Karpas-422 (cell line): ENCODE data around the gene WNT3A. TPM values are rescaled to one million over a fixed set of nuclear protein-coding genes. Genes with fewer than 3 reads are reported as not detected.

Experiments
- DNase-seq: peaks from one replicate; pipeline ENCODE4 v3.0.0-alpha.2; 2015
- H2AFZ ChIP-seq: fragments of 200-600 bp; sonication (generic); 2 replicates; pipeline ENCODE4 v1.6.1; 2014; ENCODE audit warnings: antibody characterized with exemption, low read length, mixed read lengths
- H3K27ac ChIP-seq: fragments of 200-600 bp; sonication (generic); 2 replicates; pipeline ENCODE4 v1.5.1; 2014; ENCODE audit warnings: mild to moderate bottlenecking, low read length, moderate library complexity
- H3K27me3 ChIP-seq: fragments of 200-600 bp; sonication (generic); 2 replicates; pipeline ENCODE4 v1.6.1; 2014; ENCODE audit warnings: low read length, mixed read lengths
- H3K36me3 ChIP-seq: fragments of 200-600 bp; sonication (generic); 2 replicates; pipeline ENCODE4 v1.6.1; 2014; ENCODE audit warnings: low read length, mixed read lengths; ENCODE audit not compliant: insufficient read depth
- H3K4me1 ChIP-seq: fragments of 200-600 bp; sonication (generic); 2 replicates; pipeline ENCODE4 v1.6.1; 2014; ENCODE audit warnings: mild to moderate bottlenecking, low read length, mixed read lengths
- H3K4me2 ChIP-seq: fragments of 200-600 bp; sonication (generic); 2 replicates; pipeline ENCODE4 v1.6.1; 2014; ENCODE audit warnings: low read length, low read depth, mild to moderate bottlenecking; ENCODE audit not compliant: poor library complexity, severe bottlenecking
- H3K4me3 ChIP-seq: fragments of 200-600 bp; sonication (generic); 2 replicates; pipeline ENCODE4 v1.5.1; 2014; ENCODE audit warnings: mild to moderate bottlenecking, antibody characterized with exemption, low read length, mixed read lengths
- H3K79me2 ChIP-seq: fragments of 200-600 bp; sonication (generic); 2 replicates; pipeline ENCODE4 v1.6.1; 2014; ENCODE audit warnings: mild to moderate bottlenecking, low read length, mixed read lengths
- H3K9ac ChIP-seq: fragments of 200-600 bp; sonication (generic); 2 replicates; pipeline ENCODE4 v1.6.0; 2014; ENCODE audit warnings: low read length
- H3K9me2 ChIP-seq: fragments of 200-600 bp; sonication (generic), shearing (Covaris generic); replicated peaks from 2 replicates; pipeline ENCODE4 v1.6.0; 2014; ENCODE audit warnings: mild to moderate bottlenecking, low read length, moderate library complexity; ENCODE audit not compliant: insufficient read depth
- H3K9me3 ChIP-seq: fragments of 300-700, 200-600 bp; sonication (generic); 2 replicates; pipeline ENCODE4 v1.6.1; 2014; ENCODE audit warnings: low read length, mixed read lengths
- H4K20me1 ChIP-seq: fragments of 200-600 bp; sonication (generic); 2 replicates; pipeline ENCODE4 v1.6.1; 2014; ENCODE audit warnings: mild to moderate bottlenecking, antibody characterized with exemption, low read length, low read depth; ENCODE audit not compliant: insufficient read depth
- total RNA-seq: library from RNA; depleted of rRNA; stranded (reverse); fragments of >200 nt; shearing (Covaris generic); gene quantifications from 2 replicates; pipeline ENCODE4 v1.2.3, GENCODE V29; 2014; ENCODE audit warnings: low replicate concordance

Gene WNT3A
- total RNA-seq, 1 experiment from 2014 or later: not detected

DNA sequence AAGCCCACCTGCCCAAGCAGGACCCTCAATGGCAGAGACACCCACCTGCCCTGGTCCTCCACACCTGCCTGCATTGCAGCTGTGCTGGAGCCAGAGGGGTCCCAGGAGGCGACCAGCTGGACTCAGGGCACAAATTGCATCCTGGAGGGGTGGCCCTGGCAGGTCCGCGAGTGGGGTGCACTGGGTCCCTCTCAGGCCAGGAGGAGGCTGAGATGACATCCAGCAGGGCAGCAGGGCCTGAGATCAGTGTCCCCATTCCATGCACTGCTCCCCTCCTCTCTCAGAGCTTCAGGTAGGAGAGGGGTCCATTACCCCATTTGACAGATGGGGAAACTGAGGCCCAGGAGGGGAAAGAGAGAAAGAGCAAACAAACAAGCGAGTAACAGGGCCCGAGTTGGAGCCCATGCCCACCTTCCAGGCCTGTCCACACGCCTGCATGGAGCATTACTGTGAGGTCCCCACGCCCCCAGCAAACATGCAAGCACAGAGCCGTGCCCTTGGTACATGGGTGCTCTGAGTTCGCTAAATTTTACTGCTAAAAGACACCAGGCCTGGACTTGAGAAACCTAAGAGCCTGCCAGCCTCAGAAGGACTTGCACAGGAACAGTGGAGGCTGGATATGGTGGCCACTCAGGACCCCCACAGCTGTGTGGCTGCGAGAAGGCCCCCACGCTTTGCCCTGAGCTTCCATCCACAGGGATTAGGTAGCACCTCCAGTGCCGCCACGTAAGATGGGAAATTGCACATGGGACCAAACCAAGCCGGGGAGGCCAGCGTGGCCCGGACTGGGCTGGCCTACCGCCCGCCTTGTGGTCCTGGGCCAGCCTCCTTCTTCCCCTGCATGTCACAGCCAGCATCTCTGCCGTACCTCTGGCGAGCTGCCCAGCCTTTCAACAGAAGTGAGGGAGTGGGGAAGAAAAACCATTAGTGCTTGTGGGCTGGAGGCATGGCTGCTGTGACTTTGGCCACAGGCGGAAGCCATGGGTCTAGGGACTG lies 7.4 kb downstream of the WNT3A start:
- H2AFZ ChIP-seq: no peak overlapping the region
- H3K9me3 ChIP-seq: no peaks in the 10 kb centered on the region
- no peak overlapping the region for H3K4me2 ChIP-seq
- H3K79me2 ChIP-seq: no peaks in the 10 kb centered on the region
- H3K9ac ChIP-seq: no peak overlapping the region
- peaks cover 16% of the 10 kb centered on the region for H3K4me1 ChIP-seq
- H4K20me1 ChIP-seq: no peaks in the 10 kb centered on the region
- H3K36me3 ChIP-seq: no peaks in the 10 kb centered on the region
- no peaks in the 10 kb centered on the region; the same call in 1 of the 2 replicates for H3K27me3 ChIP-seq
- no peaks in the 10 kb centered on the region for H3K9me2 ChIP-seq
- DNase-seq: no peak
- H3K4me3 ChIP-seq: no peak overlapping the region
- no peak overlapping the region for H3K27ac ChIP-seq

DNA sequence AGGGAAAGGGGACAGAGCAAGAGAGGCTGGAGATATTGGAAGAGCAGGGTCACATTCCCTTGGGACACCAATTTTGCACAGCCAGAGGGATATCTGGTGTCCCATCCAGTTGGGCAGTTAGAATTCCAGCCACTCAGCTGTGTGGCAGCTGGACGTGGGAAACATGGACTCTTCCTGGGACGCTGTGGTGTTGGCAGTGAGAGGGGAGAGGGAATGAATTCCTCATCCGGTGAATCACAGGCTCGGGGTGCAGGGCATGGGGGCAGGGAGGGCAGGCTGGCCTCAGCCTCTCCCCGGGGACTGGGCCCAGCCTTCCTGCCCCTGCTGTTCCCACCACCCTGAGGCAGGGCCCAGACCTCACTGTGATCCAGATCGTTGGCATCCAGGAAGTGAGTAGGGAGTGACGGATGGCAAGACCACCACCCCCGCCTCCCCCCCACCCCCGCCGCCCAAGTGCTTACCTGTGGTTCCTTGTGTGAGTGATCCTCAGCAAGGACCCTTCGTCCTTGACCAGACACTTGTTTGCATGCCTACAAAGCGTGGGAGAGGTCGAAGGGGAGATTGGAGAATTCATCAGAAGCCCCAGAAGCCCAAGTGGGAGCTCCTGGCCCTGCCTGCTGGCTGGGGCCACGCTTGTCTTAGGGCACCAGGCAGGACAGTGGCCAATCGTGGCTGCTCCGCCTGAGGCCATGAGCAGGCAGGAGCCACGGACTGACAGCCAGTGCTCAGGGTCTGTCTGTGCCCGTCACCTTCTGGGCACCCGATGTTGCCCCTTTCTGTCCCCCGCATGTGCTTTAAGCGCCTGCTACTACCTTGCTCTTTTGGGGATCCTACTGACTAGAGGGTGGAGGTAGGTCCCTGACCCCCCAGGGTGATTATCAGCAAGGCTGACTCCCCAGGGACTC lies 8.7 kb downstream of the WNT3A start:
- H3K27me3 ChIP-seq: no peaks in the 10 kb centered on the region; the same call in 1 of the 2 replicates
- H3K4me1 ChIP-seq: peaks cover 4% of the 10 kb centered on the region
- H3K79me2 ChIP-seq: no peaks in the 10 kb centered on the region
- no peaks in the 10 kb centered on the region for H3K9me3 ChIP-seq
- no peak overlapping the region for H3K4me3 ChIP-seq
- H3K27ac ChIP-seq: no peak overlapping the region
- H2AFZ ChIP-seq: no peak overlapping the region
- H3K4me2 ChIP-seq: no peak overlapping the region
- no peaks in the 10 kb centered on the region for H3K9me2 ChIP-seq
- no peaks in the 10 kb centered on the region for H4K20me1 ChIP-seq
- H3K9ac ChIP-seq: no peak overlapping the region
- H3K36me3 ChIP-seq: no peaks in the 10 kb centered on the region
- no peak for DNase-seq

DNA sequence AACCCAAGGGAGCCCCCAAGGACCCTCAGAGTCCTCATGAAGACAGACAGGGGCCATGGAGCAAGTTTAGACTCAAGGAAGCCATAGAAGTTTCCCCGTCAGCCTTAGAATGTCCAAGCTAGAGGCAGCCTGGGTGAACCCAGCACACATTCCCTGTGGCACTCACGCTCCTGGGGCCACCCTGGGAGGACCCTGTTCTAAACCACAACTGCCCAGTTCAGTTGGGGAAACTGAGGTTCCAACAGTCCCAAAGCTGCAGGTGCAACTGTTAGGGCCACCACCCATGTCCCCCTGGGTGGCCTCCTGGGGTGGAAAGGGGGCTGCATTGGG lies 9.3 kb downstream of the WNT3A start:
- no peaks in the 10 kb centered on the region for H3K27me3 ChIP-seq
- no peak overlapping the region for H3K9ac ChIP-seq
- no peak overlapping the region for H3K27ac ChIP-seq
- peaks cover under 1% of the 10 kb centered on the region; the same call in 1 of the 2 replicates for H3K4me1 ChIP-seq
- H2AFZ ChIP-seq: no peak overlapping the region
- no peak overlapping the region for H3K4me2 ChIP-seq
- H3K9me2 ChIP-seq: no peaks in the 10 kb centered on the region
- H3K36me3 ChIP-seq: no peaks in the 10 kb centered on the region
- H4K20me1 ChIP-seq: no peaks in the 10 kb centered on the region
- H3K9me3 ChIP-seq: no peaks in the 10 kb centered on the region
- H3K79me2 ChIP-seq: no peaks in the 10 kb centered on the region
- no peak overlapping the region for H3K4me3 ChIP-seq
- DNase-seq: no peak

DNA sequence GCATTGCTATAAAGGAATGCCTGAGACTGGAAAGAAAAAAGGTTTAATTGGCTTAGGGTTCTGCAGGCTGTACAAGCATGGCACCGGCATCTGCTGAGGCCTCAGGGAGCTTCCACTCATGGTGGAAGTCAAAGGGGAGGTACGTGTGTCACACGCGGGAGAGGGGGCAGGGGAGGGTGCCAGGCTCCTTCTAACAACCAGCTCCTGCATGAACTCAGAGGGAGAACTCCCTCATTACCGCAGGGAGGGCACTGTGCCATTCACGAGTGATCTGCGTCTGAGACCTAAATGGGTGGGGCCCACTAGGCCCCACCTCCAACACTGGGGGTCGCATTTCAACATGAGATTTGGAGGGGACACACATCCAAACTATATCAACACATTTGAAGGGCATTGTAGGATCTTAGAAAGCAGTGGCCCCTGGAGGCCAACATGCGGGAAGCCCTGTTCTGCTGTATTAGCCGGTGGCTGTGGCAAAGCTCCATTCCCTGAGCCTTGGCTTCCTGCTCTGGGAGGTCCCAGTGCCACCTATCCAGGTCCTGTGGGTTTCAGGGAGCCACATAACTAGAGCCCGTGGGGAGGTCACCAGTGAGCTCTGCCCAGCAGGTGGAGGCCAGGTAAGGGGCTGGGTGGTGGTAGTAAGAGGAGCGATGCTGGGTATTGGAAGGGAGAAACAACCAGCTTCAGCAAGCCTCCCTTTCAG lies 10.0 kb downstream of the WNT3A start:
- Histone ChIP-seq H3K36me3 (no peaks in the 10 kb centered on the region), H3K9me2 (no peaks in the 10 kb centered on the region), H4K20me1 (no peaks in the 10 kb centered on the region), H3K9me3 (no peaks in the 10 kb centered on the region), H3K4me1 (peaks cover 5% of the 10 kb centered on the region; the same call in 1 of the 2 replicates), H3K4me2 (no peak overlapping the region), H3K9ac (no peak overlapping the region), H3K27me3 (no peaks in the 10 kb centered on the region), H3K79me2 (no peaks in the 10 kb centered on the region), H2AFZ (no peak overlapping the region), H3K27ac (no peak overlapping the region), H3K4me3 (no peak overlapping the region)
- DNase-seq: no peak

DNA sequence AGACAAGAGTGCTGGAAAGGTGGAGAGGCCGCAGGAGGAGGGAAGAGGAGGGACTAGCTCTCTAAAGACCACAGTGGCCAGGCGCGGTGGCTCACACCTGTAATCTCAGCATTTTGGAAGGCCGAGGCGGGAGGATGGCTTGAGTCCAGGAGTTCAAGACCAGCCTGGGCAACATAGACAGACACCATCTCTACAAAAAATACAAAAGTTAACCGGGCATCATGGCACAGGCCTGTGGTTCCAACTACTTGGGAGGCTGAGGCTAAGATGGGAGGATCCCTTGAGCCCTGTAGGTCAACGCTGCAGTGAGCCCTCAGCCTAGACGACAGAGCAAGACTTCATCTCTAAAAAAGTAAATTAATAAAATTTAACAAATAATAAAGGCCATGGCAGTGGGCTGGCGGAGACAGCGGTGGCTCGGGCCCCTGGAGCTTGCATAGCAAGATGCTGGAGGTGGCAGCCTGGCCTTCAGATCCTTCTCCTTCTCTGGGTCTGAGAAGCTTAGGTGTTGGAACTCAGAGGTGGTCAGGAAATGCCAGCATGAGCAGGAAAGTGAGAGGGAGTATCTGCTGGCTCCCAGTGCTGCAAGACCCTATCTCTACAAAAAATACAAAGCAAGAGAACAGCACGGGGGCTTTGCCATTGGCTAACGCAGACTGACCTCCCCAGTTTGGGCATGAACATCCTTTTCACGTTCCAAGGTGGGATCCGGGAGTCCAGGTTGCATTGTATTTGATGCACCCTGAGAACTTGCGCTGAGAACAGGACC lies 10.7 kb downstream of the WNT3A start:
- Histone ChIP-seq H3K79me2 (no peaks in the 10 kb centered on the region), H3K4me3 (no peak overlapping the region), H4K20me1 (no peaks in the 10 kb centered on the region), H3K9me3 (no peaks in the 10 kb centered on the region), H3K4me1 (peaks cover 5% of the 10 kb centered on the region; the same call in 1 of the 2 replicates), H3K27ac (no peak overlapping the region), H3K27me3 (no peaks in the 10 kb centered on the region), H3K9ac (no peak overlapping the region), H3K36me3 (no peaks in the 10 kb centered on the region), H2AFZ (no peak overlapping the region), H3K9me2 (no peaks in the 10 kb centered on the region), H3K4me2 (no peak overlapping the region)
- no peak for DNase-seq

DNA sequence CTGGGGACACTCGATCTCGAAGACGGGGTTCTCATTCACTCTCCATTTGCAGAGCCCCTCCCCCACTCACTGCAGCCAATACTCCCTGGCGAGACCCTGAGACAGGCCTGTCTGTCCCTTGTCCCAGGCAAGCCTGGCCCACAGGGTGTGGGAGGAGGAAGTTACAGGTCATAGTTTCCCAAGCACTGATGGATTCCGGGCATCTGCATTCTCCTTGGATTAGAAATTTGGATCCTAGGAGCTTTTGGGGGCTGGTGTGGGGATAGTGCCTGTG lies 11.3 kb downstream of the WNT3A start:
- Histone ChIP-seq H3K27me3 (no peaks in the 10 kb centered on the region), H3K79me2 (no peaks in the 10 kb centered on the region), H3K9ac (no peak overlapping the region), H3K9me3 (no peaks in the 10 kb centered on the region), H2AFZ (no peak overlapping the region), H3K9me2 (no peaks in the 10 kb centered on the region), H3K4me3 (no peak overlapping the region), H3K4me2 (no peak overlapping the region), H3K36me3 (no peaks in the 10 kb centered on the region), H4K20me1 (no peaks in the 10 kb centered on the region), H3K4me1 (peaks cover 5% of the 10 kb centered on the region; the same call in 1 of the 2 replicates), H3K27ac (no peak overlapping the region)
- no peak for DNase-seq

DNA sequence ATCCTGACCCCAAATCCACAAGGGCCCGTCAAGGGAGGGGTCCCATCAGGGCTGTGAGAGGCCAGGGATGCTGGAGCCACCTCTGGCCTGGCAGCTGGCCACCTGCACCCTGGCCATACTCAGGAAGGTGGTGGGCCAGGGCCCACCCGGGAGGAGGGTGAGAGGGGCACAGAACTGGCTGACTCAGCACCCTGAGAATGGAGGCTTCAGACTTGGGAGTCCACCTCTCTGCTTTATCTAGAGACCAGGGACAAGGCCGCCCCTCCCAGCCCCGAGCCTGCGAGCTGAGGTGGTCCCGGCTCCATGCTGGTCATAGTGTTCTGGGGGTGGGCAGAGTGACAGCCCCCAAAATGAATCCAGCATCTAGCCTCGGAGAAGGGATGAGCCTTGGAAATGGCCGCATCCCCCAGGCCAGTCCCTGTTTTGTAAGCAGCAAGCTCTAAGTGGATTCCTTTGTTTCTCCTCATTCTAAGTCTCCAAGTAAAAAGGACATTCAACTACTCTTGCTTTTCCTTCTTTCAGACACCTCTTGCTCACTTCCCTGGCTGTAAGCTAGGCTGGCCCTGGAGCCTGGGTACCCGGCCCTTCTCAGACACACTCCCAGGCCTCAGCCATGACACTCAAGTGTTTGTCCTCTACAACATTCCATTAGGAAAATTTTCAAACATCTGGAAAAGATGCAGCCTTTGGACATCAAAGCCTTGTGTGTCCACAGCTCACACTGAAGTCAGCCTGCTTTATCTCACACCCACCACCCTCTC lies 12.3 kb downstream of the WNT3A start:
- no peaks in the 10 kb centered on the region for H3K36me3 ChIP-seq
- H3K79me2 ChIP-seq: no peaks in the 10 kb centered on the region
- H3K9ac ChIP-seq: no peak overlapping the region
- H2AFZ ChIP-seq: no peak overlapping the region
- no peaks in the 10 kb centered on the region for H3K9me3 ChIP-seq
- H3K27me3 ChIP-seq: no peaks in the 10 kb centered on the region
- H3K27ac ChIP-seq: no peak overlapping the region
- no peak overlapping the region for H3K4me3 ChIP-seq
- H3K4me2 ChIP-seq: no peak overlapping the region
- DNase-seq: no peak
- H3K9me2 ChIP-seq: no peaks in the 10 kb centered on the region
- H3K4me1 ChIP-seq: peaks cover 5% of the 10 kb centered on the region; the same call in 1 of the 2 replicates
- no peaks in the 10 kb centered on the region for H4K20me1 ChIP-seq
